BLaER1 (cell line): ENCODE results near the gene GALNT18.

Experiments used
- H3K27ac ChIP-seq: shearing (Covaris generic); formaldehyde crosslinking; 2 replicates; pipeline ENCODE4 v1.8.1; 2022
- H3K27me3 ChIP-seq: shearing (Covaris generic); formaldehyde crosslinking; 2 replicates; pipeline ENCODE4 v1.8.1; 2022
- H3K36me3 ChIP-seq: shearing (Covaris generic); formaldehyde crosslinking; 2 replicates; pipeline ENCODE4 v1.8.1; 2022
- H3K4me1 ChIP-seq: shearing (Covaris generic); formaldehyde crosslinking; 2 replicates; pipeline ENCODE4 v1.8.1; 2022
- H3K4me2 ChIP-seq: shearing (Covaris generic); formaldehyde crosslinking; 2 replicates; pipeline ENCODE4 v1.8.1; 2022
- H3K4me3 ChIP-seq: shearing (Covaris generic); formaldehyde crosslinking; 2 replicates; pipeline ENCODE4 v1.8.1; 2022
- H3K9ac ChIP-seq: shearing (Covaris generic); formaldehyde crosslinking; 2 replicates; pipeline ENCODE4 v1.8.1; 2022
- H3K9me3 ChIP-seq: shearing (Covaris generic); formaldehyde crosslinking; 2 replicates; pipeline ENCODE4 v1.8.1; 2022
- H4K20me1 ChIP-seq: shearing (Covaris generic); formaldehyde crosslinking; 2 replicates; pipeline ENCODE4 v1.8.1; 2022
- Cebpa-rat ChIP-seq: shearing (Covaris generic); IDR thresholded peaks from 2 replicates; pipeline ENCODE4 v1.8.1; 2022

The GALNT18 gene

GRCh38 chr11:11421509-11421908 lies 200.3 kb downstream of the GALNT18 start:
- Histone ChIP-seq H3K27ac (no peak overlapping the region), H3K4me3 (no peak overlapping the region), H3K4me1 (peaks cover 5% of the 10 kb centered on the region), H3K9ac (no peak overlapping the region), H3K27me3 (peaks cover 100% of the 10 kb centered on the region), H3K36me3 (no peaks in the 10 kb centered on the region), H3K4me2 (no peak overlapping the region), H3K9me3 (no peaks in the 10 kb centered on the region), H4K20me1 (peaks cover 100% of the 10 kb centered on the region)
- no peak for TF ChIP-seq Cebpa-rat

DNA sequence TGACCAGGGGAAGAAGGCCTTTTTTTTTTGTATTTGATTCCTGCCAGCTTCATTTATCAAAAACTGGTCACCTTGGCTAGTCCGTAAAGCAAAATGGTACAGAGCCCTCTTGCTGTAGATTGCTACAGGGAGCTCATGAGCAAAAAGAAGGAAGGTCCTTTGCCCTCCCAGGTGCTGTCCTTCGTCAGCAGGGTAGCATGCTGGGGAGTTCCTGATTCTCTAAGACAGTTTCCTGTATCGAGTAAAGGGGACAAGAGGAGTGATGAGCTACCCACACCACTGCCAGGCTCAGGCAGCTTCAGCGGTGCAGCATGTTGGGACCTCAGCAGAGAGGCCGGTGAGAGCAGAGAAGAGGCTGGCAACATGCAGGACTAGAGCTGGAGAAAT lies 200.9 kb downstream of the GALNT18 start:
- H3K4me1 ChIP-seq = peaks cover 12% of the 10 kb centered on the region
- no peak for TF ChIP-seq Cebpa-rat
- no peak overlapping the region for H3K4me3 ChIP-seq
- peaks cover 100% of the 10 kb centered on the region for H3K27me3 ChIP-seq
- no peak overlapping the region for H3K9ac ChIP-seq
- no peak overlapping the region for H3K27ac ChIP-seq
- H3K4me2 ChIP-seq = no peak overlapping the region
- H3K36me3 ChIP-seq = no peaks in the 10 kb centered on the region
- peaks cover 100% of the 10 kb centered on the region for H4K20me1 ChIP-seq
- H3K9me3 ChIP-seq = no peaks in the 10 kb centered on the region

- Histone ChIP-seq H3K27me3 (peaks cover 100% of the 10 kb centered on the region), H3K27ac (no peak overlapping the region), H4K20me1 (peaks cover 100% of the 10 kb centered on the region), H3K9me3 (no peaks in the 10 kb centered on the region), H3K36me3 (no peaks in the 10 kb centered on the region), H3K9ac (no peak overlapping the region), H3K4me1 (peaks cover 13% of the 10 kb centered on the region), H3K4me2 (no peak overlapping the region), H3K4me3 (no peak overlapping the region)
- no peak for TF ChIP-seq Cebpa-rat
Measured at GRCh38 chr11:11420191-11420898, 201.5 kb downstream of the GALNT18 start.

DNA sequence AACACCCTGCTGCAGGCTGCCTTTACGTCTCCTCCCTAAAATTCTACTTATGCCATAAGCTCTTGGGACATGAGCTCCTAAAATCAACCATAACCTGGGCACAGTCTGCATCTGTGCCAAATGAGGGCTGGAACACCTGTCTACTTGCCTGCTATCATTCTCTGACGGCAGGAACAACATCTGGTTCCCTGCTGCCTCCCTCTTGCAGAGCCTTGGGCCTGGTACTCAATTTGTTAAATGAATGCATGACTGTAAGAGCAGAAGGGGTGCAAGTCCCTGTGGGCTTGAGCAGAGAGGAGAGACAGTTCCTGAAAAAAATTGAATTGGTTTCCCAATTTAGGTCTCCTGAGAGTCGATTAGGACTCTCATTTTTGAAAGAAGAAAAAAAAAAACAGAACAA lies 202.1 kb downstream of the GALNT18 start:
- Histone ChIP-seq H3K4me3 (no peak overlapping the region), H3K4me1 (peaks cover 13% of the 10 kb centered on the region), H3K27ac (no peak overlapping the region), H3K9me3 (no peaks in the 10 kb centered on the region), H4K20me1 (peaks cover 100% of the 10 kb centered on the region), H3K9ac (no peak overlapping the region), H3K27me3 (peaks cover 100% of the 10 kb centered on the region), H3K36me3 (no peaks in the 10 kb centered on the region), H3K4me2 (no peak overlapping the region)
- no peak for TF ChIP-seq Cebpa-rat

- Histone ChIP-seq H3K36me3 (no peaks in the 10 kb centered on the region), H3K27ac (no peak overlapping the region), H3K27me3 (peaks cover 100% of the 10 kb centered on the region), H3K4me3 (no peak overlapping the region), H3K4me1 (peaks cover 13% of the 10 kb centered on the region), H4K20me1 (peaks cover 100% of the 10 kb centered on the region), H3K9me3 (peaks cover 5% of the 10 kb centered on the region; the same call in 1 of the 2 replicates), H3K9ac (no peak overlapping the region), H3K4me2 (peak overlapping the region; percentile 20)
- no peak for TF ChIP-seq Cebpa-rat
Measured at GRCh38 chr11:11416917-11417316, 204.9 kb downstream of the GALNT18 start.

DNA sequence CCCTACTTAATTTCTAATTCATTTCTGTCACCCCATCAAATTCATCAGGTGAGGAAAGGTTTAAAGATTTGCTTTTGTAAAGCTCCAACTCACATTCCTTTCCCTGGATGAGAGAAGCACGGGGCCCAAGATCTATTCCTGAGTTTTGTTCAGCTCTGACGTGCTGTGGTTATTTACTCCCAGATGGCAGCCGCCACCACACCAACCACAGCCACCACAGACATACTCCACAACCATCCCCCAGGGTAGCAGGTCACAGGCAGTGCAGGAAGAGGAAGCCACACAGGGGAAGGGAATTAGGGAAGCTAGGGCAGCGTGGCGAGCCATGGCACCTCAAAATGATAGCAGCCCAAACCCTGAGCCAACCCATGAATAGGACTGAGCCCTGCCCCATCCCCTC lies 205.3 kb downstream of the GALNT18 start:
- H3K27me3 ChIP-seq = peaks cover 100% of the 10 kb centered on the region
- H3K4me3 ChIP-seq = no peak overlapping the region
- peak overlapping the region; percentile 20 for H3K4me2 ChIP-seq
- H3K27ac ChIP-seq = no peak overlapping the region
- H3K9me3 ChIP-seq = peaks cover 5% of the 10 kb centered on the region; the same call in 1 of the 2 replicates
- peaks cover 13% of the 10 kb centered on the region for H3K4me1 ChIP-seq
- H4K20me1 ChIP-seq = peaks cover 100% of the 10 kb centered on the region
- no peak for TF ChIP-seq Cebpa-rat
- H3K36me3 ChIP-seq = no peaks in the 10 kb centered on the region
- H3K9ac ChIP-seq = no peak overlapping the region

- Histone ChIP-seq H3K27me3 (peaks cover 100% of the 10 kb centered on the region), H3K9me3 (peaks cover 5% of the 10 kb centered on the region; the same call in 1 of the 2 replicates), H4K20me1 (peaks cover 100% of the 10 kb centered on the region), H3K4me2 (peak overlapping the region; percentile 20), H3K36me3 (no peaks in the 10 kb centered on the region), H3K27ac (no peak overlapping the region), H3K9ac (no peak overlapping the region), H3K4me1 (peaks cover 13% of the 10 kb centered on the region), H3K4me3 (no peak overlapping the region)
- no peak for TF ChIP-seq Cebpa-rat
Measured at GRCh38 chr11:11415901-11416300, 205.9 kb downstream of the GALNT18 start.

GRCh38 chr11:11414996-11415395 lies 206.8 kb downstream of the GALNT18 start:
- Histone ChIP-seq H3K9ac (no peak overlapping the region), H4K20me1 (peaks cover 100% of the 10 kb centered on the region), H3K36me3 (no peaks in the 10 kb centered on the region), H3K4me3 (no peak overlapping the region), H3K4me1 (peaks cover 13% of the 10 kb centered on the region), H3K9me3 (peaks cover 5% of the 10 kb centered on the region; the same call in 1 of the 2 replicates), H3K27me3 (peaks cover 100% of the 10 kb centered on the region), H3K4me2 (no peak overlapping the region), H3K27ac (no peak overlapping the region)
- no peak for TF ChIP-seq Cebpa-rat

DNA sequence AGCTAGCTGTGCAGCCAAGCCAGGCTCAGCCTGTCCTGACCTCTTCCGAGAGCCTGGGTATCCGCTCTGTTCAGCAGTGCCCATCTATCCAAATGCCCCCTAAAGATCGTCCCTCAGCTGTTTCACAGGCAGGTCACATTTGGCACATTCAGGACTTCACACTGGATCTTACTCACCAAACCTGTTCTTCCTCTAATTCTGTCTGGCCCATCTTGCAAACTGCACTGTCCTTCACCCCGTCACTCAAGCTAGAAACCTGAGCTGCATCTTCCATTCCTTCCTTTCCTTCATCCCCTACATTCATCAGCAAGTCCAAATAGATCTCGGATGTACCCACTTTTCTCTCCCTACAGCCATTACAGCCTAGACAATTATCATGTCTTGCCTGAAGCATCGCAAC lies 208.0 kb downstream of the GALNT18 start:
- peaks cover 13% of the 10 kb centered on the region for H3K4me1 ChIP-seq
- H3K9ac ChIP-seq = no peak overlapping the region
- H4K20me1 ChIP-seq = peaks cover 100% of the 10 kb centered on the region
- peaks cover 5% of the 10 kb centered on the region; the same call in 1 of the 2 replicates for H3K9me3 ChIP-seq
- H3K27ac ChIP-seq = no peak overlapping the region
- H3K36me3 ChIP-seq = no peaks in the 10 kb centered on the region
- H3K4me3 ChIP-seq = no peak overlapping the region
- no peak for TF ChIP-seq Cebpa-rat
- peaks cover 100% of the 10 kb centered on the region for H3K27me3 ChIP-seq
- no peak overlapping the region for H3K4me2 ChIP-seq

DNA sequence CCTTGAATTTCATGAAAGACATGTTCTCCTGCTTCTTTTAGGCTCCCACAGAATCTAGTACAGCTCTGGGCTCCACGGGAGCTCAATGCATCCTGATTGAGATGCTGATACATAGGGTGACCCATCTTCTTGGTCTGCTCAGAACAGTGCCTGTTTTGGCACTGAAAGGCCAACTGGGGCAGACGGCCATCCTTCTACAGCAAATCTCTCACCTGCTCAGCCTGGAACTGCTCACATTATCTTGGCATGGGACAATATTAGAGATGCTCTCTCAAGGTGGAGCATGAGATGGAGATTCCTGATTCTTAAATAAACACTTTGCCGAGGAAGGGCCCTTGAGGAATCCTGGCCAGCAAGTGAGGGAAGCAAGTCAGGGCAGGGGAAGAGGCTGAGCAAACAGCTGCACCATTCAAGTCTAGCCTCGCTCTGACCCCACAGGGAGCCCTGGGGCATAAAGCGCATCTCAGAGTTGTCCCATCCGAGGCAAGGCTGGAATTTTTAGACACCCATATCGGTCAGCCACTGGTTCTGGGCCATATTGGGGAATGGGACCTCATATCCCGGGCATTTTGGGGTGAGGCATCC lies 210.3 kb downstream of the GALNT18 start:
- Histone ChIP-seq H3K4me2 (no peak overlapping the region), H4K20me1 (peaks cover 100% of the 10 kb centered on the region), H3K4me1 (peaks cover 7% of the 10 kb centered on the region), H3K27ac (no peak overlapping the region), H3K36me3 (no peaks in the 10 kb centered on the region), H3K27me3 (peaks cover 100% of the 10 kb centered on the region), H3K9ac (no peak overlapping the region), H3K4me3 (no peak overlapping the region), H3K9me3 (peaks cover 5% of the 10 kb centered on the region; the same call in 1 of the 2 replicates)
- TF ChIP-seq Cebpa-rat = no peak
